GM21515 (cell line): Measurements from ENCODE around the gene LRRN3.

ENCODE experiments used
- ATAC-seq: cut with Tn5 transposase; IDR thresholded peaks from one replicate; pipeline ENCODE4 v1.9.1; 2021; ENCODE audit not compliant: unreplicated experiment

LRRN3 gene

DNA sequence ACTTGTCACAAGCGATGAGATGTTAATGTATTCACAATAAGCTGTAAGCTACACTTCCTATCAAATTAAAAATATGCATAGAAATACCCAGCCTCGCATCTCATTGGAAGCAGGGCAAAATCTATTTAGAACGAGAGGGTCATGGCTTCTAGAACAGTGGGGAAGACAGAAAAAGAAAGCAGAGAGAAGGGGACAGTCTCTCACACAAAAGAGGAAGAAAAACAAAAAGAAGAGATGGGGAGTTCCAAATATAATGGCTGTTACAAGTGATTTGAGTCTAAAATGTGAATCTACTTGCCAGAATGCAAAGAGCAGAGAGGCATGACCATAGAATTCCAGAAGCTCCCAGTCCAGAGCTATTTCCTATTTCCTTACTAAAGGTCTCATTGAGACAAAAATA is 13.8 kb downstream of the LRRN3 start:
- ATAC-seq = peak; percentile 46

DNA sequence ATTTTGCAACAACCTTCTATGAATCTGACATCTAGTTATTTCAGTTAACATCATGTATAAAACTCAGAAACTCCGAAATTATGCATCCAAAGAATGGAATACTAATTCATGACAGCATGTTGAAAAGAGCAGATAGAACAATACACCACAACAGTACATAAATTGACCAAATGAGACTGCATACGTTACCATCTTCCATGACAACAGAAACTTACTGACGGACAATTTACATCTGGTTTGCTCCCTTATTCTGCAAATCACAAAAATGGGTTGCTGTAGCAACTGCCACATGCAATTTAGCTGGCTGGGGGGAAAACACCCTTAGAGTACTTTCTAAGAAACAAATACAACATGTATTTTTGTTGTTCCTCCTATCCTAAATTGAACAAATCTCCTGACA is 14.3 kb downstream of the LRRN3 start:
- no peak for ATAC-seq

DNA sequence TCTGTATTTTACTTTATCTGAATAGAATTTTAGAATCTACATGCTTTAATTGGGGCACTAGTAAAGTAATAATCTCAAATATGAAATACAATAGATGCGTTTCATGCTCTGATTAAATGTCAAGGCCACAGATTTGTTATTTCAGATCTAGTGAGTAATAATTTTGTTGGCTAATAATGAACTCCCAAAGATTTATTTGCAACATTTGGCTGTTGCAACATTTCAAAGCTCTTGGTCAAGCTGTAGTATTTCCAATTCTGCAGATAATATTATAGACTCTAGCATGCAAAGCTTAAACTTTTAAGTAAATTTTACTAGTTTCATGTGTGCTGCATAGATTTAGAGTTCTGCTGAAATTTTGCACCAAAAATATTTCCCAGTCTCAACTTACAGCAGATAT is 16.7 kb downstream of the LRRN3 start:
- ATAC-seq = no peak

DNA sequence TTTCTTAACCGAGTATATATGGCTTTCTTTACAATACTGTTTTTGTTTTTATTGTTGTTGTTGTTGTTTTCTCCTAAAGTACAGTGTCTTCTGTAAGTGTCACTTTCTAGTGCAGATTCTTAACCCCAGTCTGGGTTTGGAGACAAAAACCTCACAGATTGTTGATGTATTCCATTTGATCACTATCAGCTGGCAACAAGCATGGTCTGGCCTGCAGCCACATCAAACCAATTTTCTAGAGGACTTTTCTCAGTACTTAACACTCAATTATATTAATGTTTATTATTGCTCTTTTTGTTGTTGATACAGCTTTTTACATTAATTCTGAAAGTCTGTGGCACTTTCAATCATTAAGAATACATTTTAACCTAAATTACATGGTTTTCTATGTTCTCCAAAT is 17.1 kb downstream of the LRRN3 start:
- ATAC-seq = no peak

DNA sequence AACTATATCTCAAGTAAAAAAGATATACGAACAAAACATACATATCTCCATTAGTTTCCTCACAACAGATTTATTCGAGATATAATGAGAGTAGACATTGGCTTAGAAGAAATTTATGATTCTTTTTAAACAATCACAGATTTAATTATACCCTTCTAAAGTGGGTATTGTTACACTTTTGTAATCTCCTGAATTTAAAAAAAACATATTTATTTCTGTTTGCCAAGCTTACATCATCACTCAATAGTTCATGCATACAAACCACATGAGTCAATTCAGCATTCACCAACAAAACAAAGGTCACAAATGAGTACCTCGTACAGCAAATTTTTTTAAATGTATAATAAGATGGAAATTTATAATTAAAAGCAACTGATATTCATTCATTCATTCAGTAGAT is 17.6 kb downstream of the LRRN3 start:
- no peak for ATAC-seq

DNA sequence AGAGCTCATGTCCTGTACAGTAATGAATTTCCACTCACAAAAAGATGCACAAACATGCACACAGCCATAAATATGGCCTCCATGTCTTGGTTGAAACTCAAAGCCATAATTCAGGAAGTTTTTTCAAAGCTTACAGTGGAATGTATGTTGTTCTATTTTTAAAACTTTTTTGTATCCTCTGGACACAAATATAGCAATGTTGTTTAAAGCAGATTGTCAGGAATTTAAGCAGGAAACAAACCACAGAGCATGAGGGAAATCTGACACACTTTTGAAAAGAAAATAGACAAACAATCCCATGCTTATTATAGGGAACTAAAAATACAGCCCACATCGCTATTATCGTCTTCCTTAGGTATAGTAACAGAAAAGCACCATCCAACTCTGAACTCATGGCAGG is 21.5 kb downstream of the LRRN3 start:
- no peak for ATAC-seq

DNA sequence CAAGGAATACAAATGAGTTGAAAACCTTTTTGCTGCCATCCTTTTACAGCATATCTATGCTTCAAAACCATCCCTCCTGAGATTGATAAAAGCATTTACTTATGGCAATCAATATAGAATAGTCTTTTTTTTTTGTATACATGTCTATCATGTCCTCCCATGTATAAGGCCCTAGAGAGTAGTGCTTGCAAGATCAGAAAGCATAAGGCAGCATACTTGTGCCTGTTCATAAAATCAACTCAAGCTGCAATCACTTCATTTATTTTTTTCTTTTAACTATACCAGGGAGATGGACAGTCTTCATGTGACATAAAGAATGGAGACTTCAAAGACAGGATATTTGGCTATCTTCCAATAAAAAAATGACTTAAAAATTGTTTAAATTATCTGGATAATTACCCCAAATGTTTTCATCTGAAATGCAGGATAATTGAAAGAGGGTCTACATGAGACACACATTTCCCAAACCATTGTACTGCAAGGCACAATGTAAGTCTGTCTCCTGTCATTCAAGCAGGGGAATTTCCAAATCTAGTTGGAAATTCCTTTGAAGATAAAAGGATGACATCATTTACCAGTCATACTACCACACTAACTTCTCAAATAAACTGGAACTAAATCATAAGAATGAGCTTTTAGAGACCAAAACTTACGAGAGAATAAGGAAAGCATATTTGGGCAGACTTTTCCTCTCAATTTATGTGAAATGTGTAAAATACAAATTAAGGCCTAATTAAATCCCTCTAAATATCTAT is 22.5 kb downstream of the LRRN3 start:
- no peak for ATAC-seq

DNA sequence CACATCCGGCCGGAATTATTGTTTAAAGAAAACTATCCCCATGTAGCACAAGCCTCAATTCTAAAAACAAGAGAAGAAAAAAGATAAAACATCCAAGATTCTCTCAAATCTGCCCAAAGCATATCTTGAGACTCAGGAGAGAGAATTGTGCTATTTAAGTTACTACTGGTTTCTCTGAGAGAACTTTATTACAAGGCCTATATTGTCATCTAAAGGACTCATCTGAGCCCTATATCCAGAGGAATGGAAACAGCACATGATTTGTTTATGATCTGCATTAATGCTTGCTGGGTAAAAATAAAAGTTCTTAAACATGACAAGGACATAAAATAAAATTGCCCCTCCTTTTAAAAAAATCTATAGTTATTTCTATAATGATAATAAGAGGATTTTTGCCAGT is 25.0 kb downstream of the LRRN3 start:
- ATAC-seq = no peak

DNA sequence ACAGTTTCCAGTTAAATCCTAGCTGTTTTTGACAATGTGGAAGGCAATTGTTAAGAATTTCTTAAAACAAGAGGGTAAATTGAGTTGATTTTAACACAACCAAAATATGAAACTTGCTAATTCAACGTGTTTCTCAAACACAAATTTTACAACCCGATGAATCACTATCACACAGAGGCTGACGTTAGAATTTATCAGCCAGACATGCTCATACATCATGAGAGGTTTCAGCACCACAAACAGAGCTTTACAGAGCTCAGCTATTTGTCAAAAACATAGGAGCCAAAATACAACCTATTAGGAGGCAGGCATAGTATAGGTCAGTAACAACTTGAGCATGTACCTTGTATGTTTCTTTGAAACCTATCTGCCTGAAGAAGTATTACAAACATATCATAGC is 36.1 kb downstream of the LRRN3 start:
- ATAC-seq = no peak

DNA sequence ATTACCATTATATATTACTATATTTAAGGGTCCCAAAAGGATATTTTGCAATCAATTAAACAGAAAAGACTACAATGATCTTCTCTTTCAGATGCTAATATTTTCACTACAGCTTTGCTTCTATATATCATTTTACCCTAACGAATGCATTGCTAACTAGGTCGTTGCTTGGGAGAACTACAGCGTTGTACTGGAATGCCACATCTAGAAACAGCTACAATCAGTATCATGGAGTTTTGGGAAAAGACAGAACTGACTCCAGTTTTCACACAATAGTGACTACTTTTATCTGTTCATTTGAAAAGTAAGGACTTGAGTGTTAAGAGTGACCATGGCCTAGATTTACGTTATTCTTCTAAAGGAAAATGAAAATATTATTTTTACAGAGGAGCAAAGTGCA is 38.5 kb downstream of the LRRN3 start:
- no peak for ATAC-seq

DNA sequence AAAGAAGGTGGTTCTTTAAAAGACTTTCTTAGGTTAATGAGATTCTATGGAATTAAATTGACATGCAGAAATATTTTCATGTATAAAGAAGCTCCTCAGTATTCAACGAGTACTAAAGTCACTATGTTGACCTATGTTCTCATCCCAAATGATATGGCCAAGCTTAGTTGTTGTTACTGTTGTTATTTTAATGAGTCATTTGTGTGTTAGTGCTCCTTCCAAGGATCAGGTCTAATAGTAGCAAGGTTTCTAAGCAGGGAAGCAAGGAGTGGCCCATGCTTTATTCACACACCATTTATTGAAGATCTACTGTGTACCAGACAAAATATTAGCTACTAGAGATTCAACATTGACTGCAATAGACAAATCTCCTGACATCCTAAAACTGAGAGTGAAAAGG is 41.9 kb downstream of the LRRN3 start:
- ATAC-seq = no peak

DNA sequence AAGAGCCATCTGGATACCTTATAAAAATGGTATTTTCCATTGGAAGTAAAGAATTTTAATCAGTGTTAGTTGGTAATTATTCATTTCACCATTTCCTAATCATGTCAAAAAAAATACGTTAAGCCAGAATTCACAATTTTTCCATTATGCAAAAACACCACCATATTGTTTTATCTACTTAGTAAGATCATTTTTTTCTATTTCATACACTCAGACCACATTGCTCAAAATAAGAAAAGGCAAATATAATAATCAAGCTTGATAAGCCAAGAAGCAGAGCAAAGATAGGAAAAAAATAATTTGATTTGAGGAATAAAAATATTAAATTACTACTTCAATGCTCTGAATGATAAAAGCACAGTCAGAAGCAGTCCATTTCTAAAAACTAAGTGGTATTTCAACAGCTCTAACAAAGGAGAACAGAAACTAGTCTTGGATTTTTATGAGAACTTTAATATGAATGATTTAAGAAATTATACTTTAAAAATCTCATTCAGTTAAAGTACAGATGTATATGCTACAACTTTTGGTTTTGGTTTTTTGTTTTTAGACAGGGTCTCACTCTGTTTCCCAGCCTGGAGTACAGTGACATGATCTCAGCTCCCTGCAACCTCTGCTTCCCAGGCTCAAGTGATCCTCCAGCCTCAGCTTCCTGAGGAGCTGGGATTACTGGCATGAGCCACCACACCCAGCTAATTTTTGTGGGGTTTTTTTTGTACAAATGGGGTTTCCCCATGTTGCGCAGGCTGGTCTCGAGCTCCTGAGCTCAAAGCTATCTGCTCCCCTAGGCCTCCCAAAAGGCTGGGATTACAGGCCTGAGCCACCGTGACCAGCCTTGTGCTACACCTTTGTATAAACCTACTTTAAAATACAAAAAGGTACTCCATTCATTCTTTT is 46.6 kb downstream of the LRRN3 start:
- ATAC-seq = peak; percentile 63

DNA sequence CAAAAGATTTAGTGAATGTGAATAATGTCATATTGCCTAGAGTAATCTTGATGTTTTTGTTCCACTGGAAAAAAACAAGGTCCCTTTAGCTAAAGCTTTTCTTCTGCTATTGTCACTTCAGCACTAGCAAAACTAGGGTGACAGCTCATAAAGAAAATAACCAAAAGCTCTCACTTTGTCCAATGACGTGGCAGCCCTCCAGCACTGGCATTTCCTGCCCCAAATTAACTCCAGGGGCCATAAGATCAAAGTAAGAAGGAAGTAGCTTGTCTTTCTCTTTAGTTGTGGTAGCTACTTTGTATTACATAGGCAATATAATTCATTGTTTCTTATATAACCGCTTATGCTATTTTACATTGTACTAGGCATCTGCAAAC is 47.3 kb downstream of the LRRN3 start:
- ATAC-seq = peak; percentile 94

DNA sequence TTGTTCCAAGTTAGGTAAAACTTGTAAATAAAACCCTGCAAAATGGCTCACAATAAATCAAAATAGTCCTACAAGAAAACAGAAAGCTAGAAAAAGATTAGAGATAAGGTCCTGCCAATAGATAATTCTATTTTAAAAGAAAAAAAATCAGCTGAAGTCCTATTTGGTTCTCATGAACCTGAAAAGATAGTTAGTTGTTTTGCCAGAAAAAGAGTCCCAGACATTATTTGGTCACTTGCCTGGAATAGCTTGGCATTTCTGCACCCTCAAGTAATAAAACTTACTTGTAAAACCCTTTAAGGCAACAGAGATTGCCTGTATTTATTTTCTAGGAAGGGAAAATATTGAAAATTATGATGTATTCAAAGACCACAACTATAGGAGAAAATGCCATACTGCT is 47.7 kb downstream of the LRRN3 start:
- no peak for ATAC-seq

DNA sequence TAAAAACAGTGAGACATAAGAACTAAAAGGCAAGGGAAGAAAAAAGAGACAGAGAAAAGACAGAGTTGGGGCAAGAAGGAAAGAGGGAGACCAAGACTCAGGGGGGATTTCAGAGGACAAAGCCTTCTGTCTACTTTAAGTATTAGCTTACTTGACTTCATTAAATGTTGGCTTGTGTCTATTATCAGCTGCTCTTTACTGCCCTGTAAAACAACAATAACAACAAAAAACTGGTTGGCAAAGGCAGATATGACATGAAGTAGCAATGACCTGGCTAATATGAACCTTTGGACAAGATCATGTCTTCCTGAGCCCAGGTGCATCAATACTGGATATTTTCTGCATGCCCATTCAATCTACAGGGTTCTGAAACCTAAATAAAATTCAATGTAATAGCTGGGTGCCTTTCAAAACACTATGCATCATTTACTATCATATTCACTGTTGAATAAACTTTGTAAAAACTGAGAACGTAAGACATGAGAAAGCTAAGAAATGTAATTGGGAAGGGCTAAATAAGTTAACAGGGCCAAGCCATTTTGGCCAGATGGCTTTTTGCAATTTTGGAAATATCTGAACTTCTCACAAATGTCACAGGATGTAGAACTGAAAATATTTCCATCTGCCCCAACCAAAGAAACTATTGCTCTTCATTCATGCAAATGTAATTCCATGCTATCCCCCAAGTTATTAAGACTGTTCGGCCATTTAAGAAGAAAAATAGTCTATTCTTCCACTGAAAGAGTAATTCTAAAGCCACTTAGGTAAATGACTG is 49.4 kb downstream of the LRRN3 start:
- no peak for ATAC-seq

DNA sequence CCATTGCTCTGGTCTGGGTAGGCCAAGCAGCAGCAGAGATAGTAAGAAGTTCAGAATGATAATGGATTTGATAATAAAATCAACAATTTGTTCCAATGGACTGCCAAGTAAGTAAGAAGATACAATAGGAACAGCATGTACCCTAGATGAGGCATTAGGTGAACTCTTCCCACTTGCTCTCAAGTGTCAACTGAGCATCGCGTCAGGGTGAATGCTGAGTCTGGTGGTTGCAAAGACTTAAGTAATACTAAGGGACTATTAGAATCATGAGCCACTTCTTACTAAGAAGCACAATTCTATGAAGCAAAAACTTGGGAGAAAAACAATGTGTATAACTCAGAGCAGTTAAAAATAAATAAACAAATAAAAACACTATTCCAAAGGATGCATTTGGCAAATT is 54.5 kb downstream of the LRRN3 start:
- no peak for ATAC-seq

DNA sequence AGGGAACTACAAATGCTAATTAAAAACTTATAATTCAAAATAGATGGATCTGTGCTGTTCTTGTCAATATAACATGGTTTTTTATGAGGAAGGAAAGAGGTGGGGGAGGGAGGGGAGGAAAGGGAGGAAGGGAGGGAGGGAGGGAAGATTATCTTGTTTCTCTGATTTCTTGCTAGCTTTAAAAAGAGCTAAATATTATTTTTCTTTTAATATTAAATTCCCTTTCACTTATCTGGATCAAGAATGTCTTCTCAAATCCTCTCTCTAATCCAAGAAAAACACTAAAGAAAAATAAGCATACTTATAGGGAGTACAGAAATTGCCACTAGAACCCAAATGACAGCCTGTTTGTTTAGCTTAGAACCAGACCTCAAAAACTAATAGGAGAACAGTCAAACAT is 55.2 kb downstream of the LRRN3 start:
- ATAC-seq = no peak

DNA sequence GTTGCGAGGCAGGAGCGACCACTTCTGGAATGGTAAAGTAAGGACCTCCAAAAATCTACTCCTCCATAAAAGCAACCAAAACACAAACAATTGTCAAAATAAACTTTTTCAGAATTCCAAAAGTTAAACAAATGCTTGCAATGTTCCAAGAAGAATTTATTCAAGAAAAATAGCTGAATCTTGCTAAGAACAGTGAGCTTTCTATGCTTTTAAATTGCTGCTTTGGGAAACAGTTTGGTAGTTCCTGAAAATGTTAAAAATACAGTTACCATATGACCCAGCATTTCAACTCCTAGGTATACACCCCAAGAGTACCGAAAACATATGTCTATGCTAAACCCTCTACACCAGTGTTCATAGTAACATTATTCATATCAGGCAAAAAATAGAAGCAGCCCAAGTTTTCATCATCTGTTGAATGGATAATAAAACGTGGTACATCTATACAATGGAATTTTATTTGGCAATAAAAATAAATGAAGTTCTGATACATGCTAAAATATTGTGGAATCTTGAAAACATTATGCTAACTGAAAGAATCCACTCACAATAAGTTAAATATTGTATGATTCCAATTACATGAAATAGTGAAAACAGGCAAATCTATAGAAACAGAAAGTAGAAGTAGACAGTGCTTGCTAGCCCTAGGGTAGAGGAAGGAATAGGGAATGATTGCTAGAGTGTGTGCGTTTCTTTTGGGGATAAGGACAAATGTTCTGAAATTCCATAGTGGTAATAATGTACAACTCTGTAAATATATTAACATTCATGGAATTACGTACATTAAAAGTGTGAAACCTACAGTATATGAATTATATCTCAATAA is 57.0 kb downstream of the LRRN3 start:
- no peak for ATAC-seq

DNA sequence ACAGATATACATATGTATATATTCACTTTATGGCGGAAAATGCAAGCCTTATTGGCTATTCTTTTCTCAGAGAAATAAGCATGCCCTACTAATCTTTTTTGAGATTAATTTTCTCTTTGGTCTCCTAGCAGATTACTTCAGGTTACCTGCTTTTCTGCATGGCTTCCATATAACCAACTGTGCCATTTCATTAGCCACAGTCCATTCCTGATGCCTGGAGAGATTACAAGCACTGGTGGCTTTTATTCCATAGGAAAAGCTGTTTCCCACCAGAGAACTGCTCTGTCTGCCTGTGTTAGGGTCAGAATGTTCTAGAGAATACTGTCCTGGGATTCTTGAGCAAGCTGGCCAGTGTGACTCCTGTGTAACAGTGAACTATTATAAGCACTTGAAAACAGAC is 59.8 kb downstream of the LRRN3 start:
- ATAC-seq = no peak

DNA sequence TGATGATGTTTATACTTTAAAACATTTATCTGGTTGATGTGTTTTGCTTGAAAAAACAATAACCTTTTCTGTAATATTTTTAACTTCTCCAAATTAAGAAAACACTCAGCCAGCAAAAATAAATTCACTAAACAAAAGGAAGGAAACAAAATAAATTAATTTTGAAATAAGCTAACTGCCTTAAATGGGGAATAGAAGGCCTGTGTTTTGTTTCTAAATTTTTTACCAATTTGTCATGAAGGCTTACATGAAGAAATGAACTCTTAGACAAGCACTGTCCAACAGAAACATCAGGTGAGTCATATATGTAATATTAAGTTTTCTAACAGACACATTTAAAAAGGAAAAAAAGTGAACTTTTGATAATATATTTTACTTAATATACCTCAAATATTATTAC is 68.5 kb downstream of the LRRN3 start:
- ATAC-seq = no peak

DNA sequence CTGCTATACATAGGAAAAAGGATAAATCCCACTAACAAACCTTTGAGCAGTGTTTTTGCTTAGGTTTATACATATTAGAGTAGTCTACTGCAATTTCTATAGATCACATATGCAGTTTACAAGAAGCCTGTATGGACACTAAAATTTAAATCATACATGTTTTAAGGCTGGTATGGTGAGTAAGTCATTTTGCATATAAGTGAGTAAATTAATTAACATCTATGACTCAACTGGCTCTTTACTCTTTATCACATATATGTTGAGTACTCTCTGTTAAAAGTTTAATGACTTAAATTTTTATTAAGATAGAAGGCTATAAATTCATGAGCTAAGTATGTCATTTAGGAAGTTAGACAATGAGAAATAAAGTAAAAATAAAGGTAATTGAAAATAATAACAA is 69.4 kb downstream of the LRRN3 start:
- no peak for ATAC-seq
